Mammary epithelial cell (primary cell): ENCODE measurements around the gene MAPKBP1.

ENCODE experiments used
- CTCF ChIP-seq, 2 donors: IDR thresholded peaks in 1 of 2; conservative IDR thresholded peaks in 1 of 2; 2 replicates each; pipeline ENCODE4 v1.5.1; 2011 to 2012; ENCODE audit warnings: inconsistent platforms in 2 of 2, low read length in 2 of 2, mild to moderate bottlenecking in 2 of 2, control low read depth in 1 of 2, low read depth in 1 of 2; ENCODE audit not compliant: insufficient read depth in 1 of 2; ENCODE audit errors: extremely low read depth in 1 of 2
- EZH2 ChIP-seq: IDR thresholded peaks from 2 replicates; pipeline ENCODE4 v1.6.1; 2012; ENCODE audit warnings: low read length, inconsistent platforms, borderline replicate concordance

DNA sequence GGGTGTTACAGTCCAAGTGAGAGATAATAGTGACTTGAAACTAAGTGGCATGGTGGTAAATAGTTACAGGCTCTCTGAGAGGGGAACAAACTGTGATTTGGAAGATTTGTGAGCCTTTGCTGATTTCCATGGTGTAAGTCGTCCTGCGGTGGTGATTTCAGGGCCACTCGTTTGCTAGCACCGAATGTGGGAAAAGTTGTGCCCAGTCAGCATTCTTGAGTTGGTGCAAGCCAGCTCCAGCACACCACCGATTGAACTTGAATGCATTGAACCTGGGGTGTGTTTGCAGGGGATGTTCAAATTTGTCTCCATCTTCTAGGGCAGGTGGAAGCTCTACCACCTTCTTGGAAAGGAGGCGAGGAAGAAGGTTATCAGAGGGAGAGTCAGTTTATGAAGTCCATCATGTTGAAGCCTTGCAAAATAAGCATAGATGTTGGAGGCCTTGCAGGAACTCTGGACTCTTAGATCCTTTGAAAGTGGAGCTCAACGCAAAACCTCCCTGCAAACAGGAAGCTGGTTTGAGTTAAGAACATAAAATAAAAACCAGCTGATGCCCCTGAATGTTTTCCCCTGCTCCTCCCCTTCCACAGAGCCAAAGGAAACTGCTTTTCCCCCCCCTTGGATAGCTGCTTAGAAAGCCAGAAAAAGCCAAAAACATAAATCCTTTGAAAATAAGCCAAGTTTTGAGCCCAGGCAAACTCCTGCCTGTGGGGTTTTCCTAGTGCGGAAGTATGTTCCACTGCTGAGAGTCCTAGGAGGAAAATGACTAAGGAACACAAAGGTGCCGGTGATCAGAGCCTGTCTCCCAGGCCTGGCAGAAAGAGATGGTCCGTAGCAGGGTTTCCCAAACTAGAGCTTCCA lies 21.9 kb downstream of the MAPKBP1 start:
- TF ChIP-seq CTCF (conservative IDR thresholded peaks at IDR 0.05 in 1 of 2, IDR thresholded peaks at IDR 0.05 in 1 of 2; ENCODE audit: extremely low read depth in 1 of 2, insufficient read depth in 1 of 2, low read depth in 1 of 2, low read length in 2 of 2) (no peak), EZH2 (no peak)
